H1 (cell line): Measurements from ENCODE around the gene MRPL54. TPM values are rescaled to one million over a fixed set of nuclear protein-coding genes. Genes with fewer than 3 reads are reported as not detected.
A peak's percentile ranks its signal among the peaks of the same experiment; 100 is the strongest.

Experiments
- CTCF ChIA-PET: fragments of 300-600 bp; sonication (Branson Sonifier 250); formaldehyde crosslinking; loops from one replicate; lab custom pipeline; 2021; ENCODE audit not compliant: partially characterized antibody; lab: Charles Lee
- POLR2A ChIA-PET: fragments of 300-600 bp; sonication (Branson Sonifier 250); formaldehyde crosslinking; loops from one replicate; lab custom pipeline; 2021; ENCODE audit warnings: inconsistent platforms; ENCODE audit not compliant: partially characterized antibody; lab: Charles Lee
- DNase-seq, 2 experiments: peaks; one replicate each; pipeline versions ENCODE4 v3.0.0 to v3.0.0-alpha.2; 2010 to 2022; ENCODE audit warnings: low spot score in 2 of 2, low read depth in 1 of 2, mixed read lengths in 1 of 2
- FAIRE-seq: peaks from 2 replicates; lab custom pipeline; 2011; peaks lifted over from hg19 to GRCh38; lab: Jason Lieb, UNC
- H2AFZ ChIP-seq: 2 replicates; pipeline ENCODE4 v1.8.1; 2012; ENCODE audit warnings: low read length, inconsistent platforms
- H2AK5ac ChIP-seq: 2 replicates; pipeline ENCODE4 v1.6.1; 2013; ENCODE audit warnings: low read depth, low read length
- H2BK120ac ChIP-seq: replicated peaks from 2 replicates; pipeline ENCODE3; 2013; ENCODE audit warnings: low read depth, low read length, inconsistent platforms
- H2BK12ac ChIP-seq: 2 replicates; pipeline ENCODE4 v1.6.1; 2013; ENCODE audit warnings: low read depth, low read length
- H2BK15ac ChIP-seq: 2 replicates; pipeline ENCODE4 v1.6.1; 2013; ENCODE audit warnings: low read length
- H2BK20ac ChIP-seq: 2 replicates; pipeline ENCODE4 v1.6.1; 2013; ENCODE audit warnings: low read length
- H2BK5ac ChIP-seq: 2 replicates; pipeline ENCODE4 v1.6.1; 2013; ENCODE audit warnings: low read depth, low read length
- H3K14ac ChIP-seq: 2 replicates; pipeline ENCODE4 v1.6.1; 2013; ENCODE audit warnings: inconsistent platforms; ENCODE audit not compliant: insufficient read length
- H3K18ac ChIP-seq: 2 replicates; pipeline ENCODE4 v1.6.1; 2013; ENCODE audit warnings: low read length; ENCODE audit errors: extremely low read depth
- H3K23ac ChIP-seq: 2 replicates; pipeline ENCODE4 v1.6.1; 2013; ENCODE audit warnings: inconsistent platforms; ENCODE audit not compliant: insufficient read length
- H3K23me2 ChIP-seq: 2 replicates; pipeline ENCODE4 v1.6.1; 2013; ENCODE audit warnings: low read depth, low read length
- H3K27ac ChIP-seq: 2 replicates; pipeline ENCODE4 v1.6.1; 2011; ENCODE audit warnings: low read depth, low read length, inconsistent platforms
- H3K27me3 ChIP-seq, 4 experiments: replicated peaks in 1 of 4; 1 replicate in 1 of 4; 2 replicates in 3 of 4; pipeline versions ENCODE4 v1.6.1 to v1.8.1; 2011 to 2013; ENCODE audit warnings: low read length in 3 of 4, mild to moderate bottlenecking in 3 of 4, inconsistent platforms in 2 of 4, mixed read lengths in 2 of 4, moderate library complexity in 1 of 4; ENCODE audit not compliant: control insufficient read depth in 3 of 4, insufficient read depth in 3 of 4; ENCODE audit errors: extremely low read depth in 1 of 4
- H3K36me3 ChIP-seq, 4 experiments: 2 replicates each; pipeline versions ENCODE4 v1.6.1 to v1.8.1; 2011 to 2013; ENCODE audit warnings: mild to moderate bottlenecking in 4 of 4, low read length in 3 of 4, moderate library complexity in 2 of 4, control low read depth in 1 of 4, inconsistent platforms in 1 of 4; ENCODE audit not compliant: insufficient read depth in 4 of 4, control insufficient read depth in 2 of 4
- H3K4ac ChIP-seq: replicated peaks from 2 replicates; pipeline ENCODE3; 2013; ENCODE audit warnings: low read length, low read depth, mixed read lengths, inconsistent platforms; ENCODE audit not compliant: insufficient read length
- H3K4me1 ChIP-seq, 4 experiments: replicated peaks in 1 of 4; 1 replicate in 1 of 4; 2 replicates in 3 of 4; pipeline versions ENCODE4 v1.6.1 to v1.8.1; 2011 to 2013; ENCODE audit warnings: low read length in 3 of 4, inconsistent platforms in 2 of 4, mixed read lengths in 1 of 4; ENCODE audit not compliant: insufficient read depth in 4 of 4, control insufficient read depth in 3 of 4
- H3K4me2 ChIP-seq, 2 experiments: 2 replicates each; pipeline versions ENCODE4 v1.6.1 to v1.8.1; 2011 to 2013; ENCODE audit warnings: low read depth in 2 of 2, low read length in 2 of 2, control low read depth in 1 of 2, inconsistent platforms in 1 of 2, mild to moderate bottlenecking in 1 of 2; ENCODE audit not compliant: insufficient read depth in 1 of 2
- H3K4me3 ChIP-seq, 4 experiments: fragments of 200-600, 300-600 bp in 1 of 4; sonication (generic), shearing (Covaris generic), sonication (Bioruptor Twin) in 1 of 4; 2 replicates each; pipeline versions ENCODE4 v1.5.1 to v1.8.1; 2011 to 2016; ENCODE audit warnings: low read length in 4 of 4, low read depth in 3 of 4, control low read depth in 2 of 4, inconsistent platforms in 2 of 4, mild to moderate bottlenecking in 2 of 4, mixed read lengths in 1 of 4, moderate library complexity in 1 of 4; ENCODE audit not compliant: insufficient read depth in 2 of 4; ENCODE audit errors: extremely low read depth in 1 of 4
- H3K56ac ChIP-seq: replicated peaks from 2 replicates; pipeline ENCODE3; 2013; ENCODE audit warnings: low read depth, mild to moderate bottlenecking, mixed read lengths, low read length, inconsistent platforms; ENCODE audit not compliant: insufficient read length
- H3K79me1 ChIP-seq: 2 replicates; pipeline ENCODE4 v1.6.1; 2013; ENCODE audit warnings: low read depth, low read length, control low read depth
- H3K79me2 ChIP-seq, 2 experiments: 2 replicates each; pipeline versions ENCODE4 v1.6.1 to v1.8.1; 2012 to 2013; ENCODE audit warnings: low read length in 2 of 2, mild to moderate bottlenecking in 2 of 2, inconsistent platforms in 1 of 2; ENCODE audit not compliant: insufficient read depth in 2 of 2, control insufficient read depth in 1 of 2
- H3K9ac ChIP-seq, 4 experiments: replicated peaks in 1 of 4; 1 replicate in 1 of 4; 2 replicates in 3 of 4; pipeline versions ENCODE4 v1.6.1 to v1.8.1; 2011 to 2013; ENCODE audit warnings: low read depth in 3 of 4, low read length in 3 of 4, control low read depth in 2 of 4, mild to moderate bottlenecking in 2 of 4, moderate library complexity in 2 of 4, inconsistent platforms in 1 of 4; ENCODE audit errors: extremely low read depth in 1 of 4
- H3K9me3 ChIP-seq, 2 experiments: 2 replicates each; pipeline versions ENCODE4 v1.6.1 to v1.8.1; 2012 to 2013; ENCODE audit warnings: mild to moderate bottlenecking in 2 of 2, moderate library complexity in 2 of 2, control low read depth in 1 of 2, inconsistent platforms in 1 of 2, low read depth in 1 of 2, low read length in 1 of 2, mixed read lengths in 1 of 2; ENCODE audit not compliant: insufficient read depth in 2 of 2
- H4K20me1 ChIP-seq, 2 experiments: replicated peaks in 1 of 2; 2 replicates each; pipeline versions ENCODE3 to v1.8.1; 2011 to 2013; ENCODE audit warnings: inconsistent platforms in 2 of 2, low read length in 2 of 2, mild to moderate bottlenecking in 1 of 2; ENCODE audit not compliant: insufficient read depth in 2 of 2, control insufficient read depth in 1 of 2
- H4K5ac ChIP-seq: 2 replicates; pipeline ENCODE4 v1.6.1; 2013; ENCODE audit warnings: low read length, low read depth, mixed read lengths, inconsistent platforms; ENCODE audit not compliant: insufficient read length
- H4K8ac ChIP-seq: 2 replicates; pipeline ENCODE4 v1.8.0; 2013; ENCODE audit warnings: mild to moderate bottlenecking, moderate library complexity, low read length, inconsistent platforms; ENCODE audit not compliant: insufficient read depth; ENCODE audit errors: extremely low read depth
- H4K91ac ChIP-seq: replicated peaks from 2 replicates; pipeline ENCODE3; 2013; ENCODE audit warnings: low read length, mixed read lengths, inconsistent platforms; ENCODE audit not compliant: insufficient read length
- BACH1 ChIP-seq: IDR thresholded peaks from 2 replicates; pipeline ENCODE4 v1.6.1; 2012; ENCODE audit warnings: low read length, improper control_type of control experiment
- BRCA1 ChIP-seq: IDR thresholded peaks from 2 replicates; pipeline ENCODE4 v1.6.1; 2012; ENCODE audit warnings: low read depth, low read length, improper control_type of control experiment
- CREB1 ChIP-seq: IDR thresholded peaks from 2 replicates; pipeline ENCODE4 v1.6.1; 2012; ENCODE audit warnings: inconsistent platforms
- FOSL1 ChIP-seq: IDR thresholded peaks from 2 replicates; pipeline ENCODE4 v1.6.1; 2011; ENCODE audit warnings: mild to moderate bottlenecking, low read depth, low read length, moderate library complexity; ENCODE audit not compliant: insufficient read depth
- GTF2F1 ChIP-seq: IDR thresholded peaks from 2 replicates; pipeline ENCODE4 v1.6.1; 2012; ENCODE audit warnings: low read depth, low read length, improper control_type of control experiment, borderline replicate concordance
- POLR2AphosphoS5 ChIP-seq: IDR thresholded peaks from 2 replicates; pipeline ENCODE4 v1.6.1; 2011; ENCODE audit warnings: low read depth, low read length
- RFX5 ChIP-seq: IDR thresholded peaks from 2 replicates; pipeline ENCODE4 v1.6.1; 2011; ENCODE audit warnings: low read depth, low read length, improper control_type of control experiment, borderline replicate concordance
- SAP30 ChIP-seq: fragments of 300-600 bp; sonication (generic); IDR thresholded peaks from 2 replicates; pipeline ENCODE4 v1.7.1; 2012; ENCODE audit warnings: low read length, moderate library complexity, mild to moderate bottlenecking, inconsistent platforms; ENCODE audit not compliant: insufficient read depth, insufficient replicate concordance
- TBP ChIP-seq: IDR thresholded peaks from 2 replicates; pipeline ENCODE4 v1.6.1; 2011; ENCODE audit warnings: low read depth, low read length, improper control_type of control experiment
- WGBS, 2 experiments: shearing (Covaris generic) in 1 of 2; methylation state at CpG; one replicate each; pipeline versions ENCODE4 v1.1.6 to v1.1.7; 2013 to 2015; ENCODE audit warnings: low lambda C conversion rate in 2 of 2, mixed read lengths in 2 of 2, inconsistent platforms in 1 of 2, low coverage in 1 of 2, missing lambda C conversion rate in 1 of 2; ENCODE audit not compliant: insufficient replicate concordance in 2 of 2, insufficient coverage in 1 of 2, insufficient read length in 1 of 2; ENCODE audit errors: extremely low coverage in 1 of 2, missing lambda C conversion rate in 1 of 2; 5-methylcytosine and 5-hydroxymethylcytosine counted together
- polyA plus RNA-seq, 7 experiments: library from polyadenylated mRNA; depleted of rRNA in 3 of 7; stranded (reverse) in 5 of 7; unstranded in 2 of 7; fragments of >200 nt in 5 of 7; fragments of 200-250 nt in 2 of 7; gene quantifications; 1 replicate in 5 of 7; 2 replicates in 1 of 7; 4 replicates in 1 of 7; pipeline versions ENCODE4 v1.2.1 to v1.2.3, GENCODE V29; 2011 to 2013; ENCODE audit warnings: missing spikeins in 2 of 7, mixed read lengths in 2 of 7
- total RNA-seq: library from RNA; stranded (reverse); fragmentation: NEBNext Ultra II Directional; extraction: Animal tissue kit (Norgen Biotek cat#: 25700); gene quantifications from 2 replicates; pipeline ENCODE4 v1.2.1, GENCODE V29; 2021
- TF ChIP-seq, protein P1 (sequence below), 3 experiments: IDR thresholded peaks; 1 replicate in 2 of 3; 2 replicates in 1 of 3; pipeline versions ENCODE4 v1.5.1 to v1.6.1; 2011; ENCODE audit warnings: low read length in 3 of 3, mild to moderate bottlenecking in 3 of 3, inconsistent platforms in 2 of 3, low read depth in 1 of 3, moderate library complexity in 1 of 3; ENCODE audit not compliant: insufficient read depth in 1 of 3; ENCODE audit errors: control extremely low read depth in 1 of 3

The MRPL54 gene
- total and polyA plus RNA-seq, 2 of the 8 experiments (the other 6 are each of a cell fraction or from before 2014, with no cell fraction given) = 63.8 to 72.8 TPM

DNA sequence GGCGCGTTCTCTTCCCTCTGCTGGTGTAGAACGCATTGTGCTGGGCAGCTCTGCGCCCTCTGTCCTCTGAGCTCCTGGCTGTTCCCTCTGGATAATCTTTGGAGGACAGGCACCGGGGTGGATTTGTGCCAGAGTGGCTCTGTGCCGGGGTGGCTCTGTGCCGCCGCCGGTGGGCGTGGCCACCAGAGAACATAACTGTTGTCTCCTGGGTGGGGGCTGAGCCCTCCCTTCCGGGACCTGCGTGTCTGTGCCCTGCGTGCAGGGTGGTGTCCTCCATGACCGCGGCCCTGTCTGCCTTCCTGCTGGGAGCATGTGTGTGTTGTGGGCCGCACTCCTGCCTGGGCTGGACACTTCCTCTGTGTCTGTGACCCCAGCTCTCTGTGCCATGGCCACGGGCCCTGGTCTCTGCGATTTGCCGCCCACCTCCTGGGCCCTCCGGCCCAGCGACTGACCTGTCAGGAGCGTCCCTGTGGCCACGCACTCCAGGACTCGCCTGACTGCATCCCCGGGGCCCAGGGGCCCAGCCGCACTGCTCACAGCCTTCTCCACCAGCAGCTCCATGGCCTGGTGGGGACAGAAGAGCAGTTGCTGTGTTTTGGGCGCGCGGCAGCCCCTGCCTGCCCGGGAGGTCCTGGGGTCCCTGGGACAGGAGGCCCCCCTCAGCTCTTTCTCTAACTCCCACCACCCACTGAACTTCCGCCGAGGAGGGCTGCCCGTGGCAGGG, 46.1 kb downstream of the MRPL54 start:
- Histone ChIP-seq H2BK20ac (no peak overlapping the region), H3K14ac (no peak overlapping the region), H2BK120ac (no peak overlapping the region), H3K27me3 (no peaks in the 10 kb centered on the region), H3K4me3 (no peak overlapping the region), H3K18ac (no peak overlapping the region), H3K4me2 (no peak overlapping the region), H2AFZ (no peak overlapping the region), H3K23me2 (peaks cover 3% of the 10 kb centered on the region; the same call in 1 of the 2 replicates), H2BK12ac (no peak overlapping the region), H2BK15ac (no peak overlapping the region), H2BK5ac (no peak overlapping the region; the same call in 1 of the 2 replicates), H3K36me3 (peaks cover 0 to 3% (median 0%) of the 10 kb centered on the region in 4 experiments; a peak in 1 of 8 replicates), H3K79me2 (no peaks in the 10 kb centered on the region), H3K56ac (no peak overlapping the region), H3K79me1 (no peaks in the 10 kb centered on the region), H3K4ac (no peak overlapping the region), H4K5ac (no peak overlapping the region), H4K8ac (peak overlapping the region; percentile 68; the same call in 1 of the 2 replicates), H4K20me1 (peaks cover 0 to 9% of the 10 kb centered on the region in 2 experiments), H4K91ac (no peak overlapping the region), H3K9me3 (peaks cover 0 to 4% of the 10 kb centered on the region in 2 experiments; a peak in 1 of 4 replicates), H3K27ac (no peak overlapping the region), H3K23ac (no peak overlapping the region), H3K9ac (no peak overlapping the region), H3K4me1 (no peaks in the 10 kb centered on the region; a peak in 1 of 7 replicates), H2AK5ac (no peak overlapping the region)
- ChIA-PET POLR2A (interaction anchor here (2.0 kb wide), 1 partner anchor 10 kb away, joined by 7 read pairs; no protein-coding TSS in a partner anchor), CTCF (interaction anchor here (1.3 to 1.5 kb wide), 2 partner anchors 10 to 13 kb away, joined by 4 to 5 read pairs; no protein-coding TSS in a partner anchor)
- FAIRE-seq = no peak
- whole genome bisulfite sequencing, 2 experiments = 95% methylated on average over 27 of the region's 33 CpGs; no CpG with 5 or more reads in 1 of the 2 experiments
- DNase-seq = no peak
- TF ChIP-seq BRCA1 = no peak
- no peak for TF ChIP-seq FOSL1
- no peak for TF ChIP-seq CREB1
- TF ChIP-seq POLR2AphosphoS5 = no peak
- no peak for TF ChIP-seq TBP
- TF ChIP-seq GTF2F1 = no peak
- no peak for TF ChIP-seq SAP30
- TF ChIP-seq, protein P1, sequence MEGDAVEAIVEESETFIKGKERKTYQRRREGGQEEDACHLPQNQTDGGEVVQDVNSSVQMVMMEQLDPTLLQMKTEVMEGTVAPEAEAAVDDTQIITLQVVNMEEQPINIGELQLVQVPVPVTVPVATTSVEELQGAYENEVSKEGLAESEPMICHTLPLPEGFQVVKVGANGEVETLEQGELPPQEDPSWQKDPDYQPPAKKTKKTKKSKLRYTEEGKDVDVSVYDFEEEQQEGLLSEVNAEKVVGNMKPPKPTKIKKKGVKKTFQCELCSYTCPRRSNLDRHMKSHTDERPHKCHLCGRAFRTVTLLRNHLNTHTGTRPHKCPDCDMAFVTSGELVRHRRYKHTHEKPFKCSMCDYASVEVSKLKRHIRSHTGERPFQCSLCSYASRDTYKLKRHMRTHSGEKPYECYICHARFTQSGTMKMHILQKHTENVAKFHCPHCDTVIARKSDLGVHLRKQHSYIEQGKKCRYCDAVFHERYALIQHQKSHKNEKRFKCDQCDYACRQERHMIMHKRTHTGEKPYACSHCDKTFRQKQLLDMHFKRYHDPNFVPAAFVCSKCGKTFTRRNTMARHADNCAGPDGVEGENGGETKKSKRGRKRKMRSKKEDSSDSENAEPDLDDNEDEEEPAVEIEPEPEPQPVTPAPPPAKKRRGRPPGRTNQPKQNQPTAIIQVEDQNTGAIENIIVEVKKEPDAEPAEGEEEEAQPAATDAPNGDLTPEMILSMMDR (IDR thresholded peaks at IDR 0.05; ENCODE audit: control extremely low read depth in 1 of 3, insufficient read depth in 1 of 3, low read depth in 1 of 3, low read length in 3 of 3) = no peak
- TF ChIP-seq RFX5 = no peak
- TF ChIP-seq BACH1 = no peak
